Body of pancreas (tissue), 4 donors: ENCODE results near the gene ZFAND3.

ENCODE experiments used
- CTCF ChIP-seq, 7 experiments: fragments of 450-650 bp in 4 of 7; fragments of 200-600 bp in 3 of 7; sonication (generic) in 3 of 7; IDR thresholded peaks; one replicate each; pipeline ENCODE4 v1.5.1; 2016 to 2019; ENCODE audit warnings: antibody characterized with exemption in 7 of 7
- POLR2A ChIP-seq, 3 donors: fragments of 450-650 bp; IDR thresholded peaks; one replicate each; pipeline ENCODE4 v1.6.1; 2016; ENCODE audit warnings: antibody characterized with exemption in 3 of 3, mild to moderate bottlenecking in 2 of 3

GRCh38 chr6:37994223-37994622 lies 174.7 kb downstream of the ZFAND3 start:
- TF ChIP-seq POLR2A (IDR thresholded peaks at IDR 0.05) (no peak), CTCF (IDR thresholded peaks at IDR 0.05) (no peak)
